Transverse colon (tissue), 4 donors: ENCODE measurements around the gene COX6B1. TPM values are rescaled to one million over a fixed set of nuclear protein-coding genes. Genes with fewer than 3 reads are reported as not detected.

ENCODE experiments used
- DNase-seq: peaks from one replicate; pipeline ENCODE4 v3.0.0-alpha.2; 2019
- H3K27ac ChIP-seq, 4 donors: fragments of 200-600 bp; sonication (generic); 2 replicates each; pipeline ENCODE4 v1.5.1; 2016 to 2018; ENCODE audit warnings: inconsistent platforms in 4 of 4
- H3K27me3 ChIP-seq: fragments of 200-600 bp; sonication (generic); 2 replicates; pipeline ENCODE4 v1.5.1; 2017; ENCODE audit warnings: inconsistent platforms
- H3K36me3 ChIP-seq, 4 donors: fragments of 200-600 bp; sonication (generic); 2 replicates each; pipeline ENCODE4 v1.5.1; 2017 to 2019; ENCODE audit warnings: inconsistent platforms in 4 of 4
- H3K4me1 ChIP-seq, 4 donors: fragments of 200-600 bp; sonication (generic); 2 replicates each; pipeline ENCODE4 v1.5.1; 2017 to 2020; ENCODE audit warnings: inconsistent platforms in 4 of 4
- H3K4me3 ChIP-seq, 4 donors: fragments of 200-600 bp; sonication (generic); 1 replicate in 1 of 4; 2 replicates in 3 of 4; pipeline versions ENCODE4 v1.5.1 to v1.6.1; 2017 to 2019; ENCODE audit warnings: inconsistent platforms in 4 of 4
- H3K9me3 ChIP-seq, 2 donors: fragments of 200-600 bp; sonication (generic); 2 replicates each; pipeline ENCODE4 v1.5.1; 2017 to 2019; ENCODE audit warnings: inconsistent platforms in 2 of 2
- EP300 ChIP-seq: sonication (generic); formaldehyde crosslinking; IDR thresholded peaks from one replicate; pipeline ENCODE4 v1.6.1; 2017; ENCODE audit warnings: antibody characterized with exemption, low read depth
- POLR2A ChIP-seq: fragments of 450-650 bp; IDR thresholded peaks from one replicate; pipeline ENCODE4 v1.6.1; 2016; ENCODE audit warnings: antibody characterized with exemption, mild to moderate bottlenecking, moderate library complexity
- POLR2AphosphoS5 ChIP-seq, 3 donors: sonication (generic); formaldehyde crosslinking; IDR thresholded peaks; one replicate each; pipeline ENCODE4 v1.6.1; 2016; ENCODE audit warnings: antibody characterized with exemption in 3 of 3
- WGBS, 2 donors: methylation state at CpG; one replicate each; pipeline ENCODE4 v1.1.5; 2018; ENCODE audit warnings: low coverage in 1 of 2; 5-methylcytosine and 5-hydroxymethylcytosine counted together
- in situ Hi-C, 4 donors: fragments of 200-750 bp; cut with MboI; loops; one replicate each; pipeline versions ENCODE4 v1.15.0 to v1.15.1; 2017; ENCODE audit warnings: low sequenced_read_pairs in 3 of 4, low pct_ligation_motif_present in 1 of 4, low pct_unique_long_range_greater_than_20kb in 1 of 4
- intact Hi-C: fragments of 100-400 bp; cut with DNase I; formaldehyde crosslinking; loops from one replicate; pipeline ENCODE4 v1.15.1; 2023; ENCODE audit warnings: low total_unique reads
- total RNA-seq, 4 donors: library from RNA; depleted of rRNA; stranded (reverse); fragments of >200 nt; gene quantifications; one replicate each; pipeline ENCODE4 v1.1.0, GENCODE V29; 2016
- TF ChIP-seq, protein P1 (sequence below), 5 experiments: fragments of 200-600 bp in 3 of 5; fragments of 450-650 bp in 2 of 5; sonication (generic) in 3 of 5; IDR thresholded peaks; 1 replicate in 2 of 5; 2 replicates in 3 of 5; pipeline ENCODE4 v1.5.1; 2016 to 2017; ENCODE audit warnings: antibody characterized with exemption in 5 of 5, inconsistent platforms in 3 of 5, mild to moderate bottlenecking in 2 of 5, moderate library complexity in 1 of 5

COX6B1 gene
- total RNA-seq, 4 donors from 2014 or later: 368 to 1,320 (median 628) TPM

DNA sequence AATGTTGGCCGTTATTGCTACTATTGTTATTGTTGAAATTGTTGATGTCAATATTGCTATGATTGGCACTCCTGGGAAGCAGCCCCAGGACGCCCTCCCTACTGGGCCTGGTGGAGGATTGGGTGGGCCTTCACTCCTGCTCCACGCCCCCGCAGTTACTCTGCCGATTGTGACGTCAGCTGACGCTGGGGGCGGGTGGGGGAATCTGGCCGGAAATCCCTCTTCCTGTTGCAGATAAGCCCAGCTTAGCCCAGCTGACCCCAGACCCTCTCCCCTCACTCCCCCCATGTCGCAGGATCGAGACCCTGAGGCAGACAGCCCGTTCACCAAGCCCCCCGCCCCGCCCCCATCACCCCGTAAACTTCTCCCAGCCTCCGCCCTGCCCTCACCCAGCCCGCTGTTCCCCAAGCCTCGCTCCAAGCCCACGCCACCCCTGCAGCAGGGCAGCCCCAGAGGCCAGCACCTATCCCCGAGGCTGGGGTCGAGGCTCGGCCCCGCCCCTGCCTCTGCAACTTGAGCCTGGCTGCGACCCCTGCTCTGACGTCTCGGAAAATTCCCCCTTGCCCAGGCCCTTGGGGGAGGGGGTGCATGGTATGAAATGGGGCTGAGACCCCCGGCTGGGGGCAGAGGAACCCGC lies 6.5 kb upstream of the COX6B1 start, which contains the start of gene ETV2:
Gene ETV2, plus strand, starts transcription at position 231 of the 637 bp plus-strand sequence. CDS start 716 bp downstream, outside the sequence.
- DNase-seq: peak; percentile 34
- Histone ChIP-seq H3K27me3 (no peaks in the 10 kb centered on the region), H3K4me1 (peaks cover 8 to 28% (median 20%) of the 10 kb centered on the region in 4 donors), H3K9me3 (no peaks in the 10 kb centered on the region), H3K4me3 (no peak within 1 kb of the TSS), H3K36me3 (peaks cover 0 to 15% (median 5%) of the 10 kb centered on the region in 4 donors), H3K27ac (no peak within 1 kb of the TSS)
- 27% methylated on average over 19 of the region's 28 CpGs; no CpG with 5 or more reads in 1 of the 2 donors for WGBS, 2 donors
- TF ChIP-seq, protein P1, sequence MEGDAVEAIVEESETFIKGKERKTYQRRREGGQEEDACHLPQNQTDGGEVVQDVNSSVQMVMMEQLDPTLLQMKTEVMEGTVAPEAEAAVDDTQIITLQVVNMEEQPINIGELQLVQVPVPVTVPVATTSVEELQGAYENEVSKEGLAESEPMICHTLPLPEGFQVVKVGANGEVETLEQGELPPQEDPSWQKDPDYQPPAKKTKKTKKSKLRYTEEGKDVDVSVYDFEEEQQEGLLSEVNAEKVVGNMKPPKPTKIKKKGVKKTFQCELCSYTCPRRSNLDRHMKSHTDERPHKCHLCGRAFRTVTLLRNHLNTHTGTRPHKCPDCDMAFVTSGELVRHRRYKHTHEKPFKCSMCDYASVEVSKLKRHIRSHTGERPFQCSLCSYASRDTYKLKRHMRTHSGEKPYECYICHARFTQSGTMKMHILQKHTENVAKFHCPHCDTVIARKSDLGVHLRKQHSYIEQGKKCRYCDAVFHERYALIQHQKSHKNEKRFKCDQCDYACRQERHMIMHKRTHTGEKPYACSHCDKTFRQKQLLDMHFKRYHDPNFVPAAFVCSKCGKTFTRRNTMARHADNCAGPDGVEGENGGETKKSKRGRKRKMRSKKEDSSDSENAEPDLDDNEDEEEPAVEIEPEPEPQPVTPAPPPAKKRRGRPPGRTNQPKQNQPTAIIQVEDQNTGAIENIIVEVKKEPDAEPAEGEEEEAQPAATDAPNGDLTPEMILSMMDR (IDR thresholded peaks at IDR 0.05): no peak
- no peak for TF ChIP-seq POLR2AphosphoS5 (IDR thresholded peaks at IDR 0.05)
- TF ChIP-seq POLR2A: no peak
- TF ChIP-seq EP300: no peak
- in situ Hi-C loops (no loop called here), intact Hi-C loops (no loop called here)

- WGBS, 2 donors: 81% methylated on average over 8 of the region's 10 CpGs; no CpG with 5 or more reads in 1 of the 2 donors
- H3K9me3 ChIP-seq: no peaks in the 10 kb centered on the region
- no peaks in the 10 kb centered on the region for H3K27me3 ChIP-seq
- H3K36me3 ChIP-seq: peaks cover 0 to 8% (median 3%) of the 10 kb centered on the region in 4 donors
- no peak overlapping the region for H3K27ac ChIP-seq
- H3K4me1 ChIP-seq: peaks cover 8 to 28% (median 21%) of the 10 kb centered on the region in 4 donors
- intact Hi-C loops (no loop called here), in situ Hi-C loops (no loop called here)
- TF ChIP-seq POLR2AphosphoS5 (IDR thresholded peaks at IDR 0.05): no peak
- TF ChIP-seq, protein P1 (IDR thresholded peaks at IDR 0.05): no peak
- no peak for TF ChIP-seq EP300
- no peak for TF ChIP-seq POLR2A
- no peak for DNase-seq
- H3K4me3 ChIP-seq: no peak overlapping the region
Observed at GRCh38 chr19:35642312-35642711, 5.8 kb upstream of the COX6B1 start.

DNA sequence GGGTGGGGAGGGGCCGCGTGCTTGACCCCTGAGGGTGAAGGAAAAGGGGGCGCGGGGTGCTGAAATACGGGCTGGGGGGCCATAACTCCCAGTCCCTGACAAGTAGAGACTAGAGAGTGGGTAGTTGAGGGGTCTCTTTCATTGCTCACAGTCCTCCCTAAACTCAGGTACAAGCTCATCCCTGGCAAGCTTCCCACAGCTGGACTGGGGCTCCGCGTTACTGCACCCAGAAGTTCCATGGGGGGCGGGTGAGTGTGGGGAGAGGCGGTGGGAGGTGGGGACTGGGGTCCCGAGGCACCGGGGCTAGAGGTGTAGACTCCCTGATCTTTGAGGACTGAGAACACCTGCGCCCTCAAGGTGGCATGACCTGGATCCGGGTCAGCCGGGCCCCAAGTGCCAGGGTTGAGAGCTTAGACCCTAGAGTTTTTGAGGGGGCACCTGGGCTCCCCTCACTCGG lies 5.3 kb upstream of the COX6B1 start:
- 22 to 37% methylated on average over 5 to 15 of the region's 15 CpGs for WGBS, 2 donors
- in situ Hi-C loops: no loop called here

More for the DNA sequence above, 5.3 kb upstream of the COX6B1 start:
- no peak for TF ChIP-seq POLR2AphosphoS5 (IDR thresholded peaks at IDR 0.05)
- no peak for TF ChIP-seq POLR2A
- TF ChIP-seq, protein P1 (IDR thresholded peaks at IDR 0.05): no peak
- TF ChIP-seq EP300: no peak
- H3K27me3 ChIP-seq: no peaks in the 10 kb centered on the region
- H3K4me3 ChIP-seq: peak overlapping the region; percentile 48 to 70 (median 58)
- peaks cover 8 to 32% (median 23%) of the 10 kb centered on the region in 4 donors for H3K4me1 ChIP-seq
- intact Hi-C loops: no loop called here
- H3K36me3 ChIP-seq: peaks cover 0 to 3% (median under 1%) of the 10 kb centered on the region in 4 donors
- H3K9me3 ChIP-seq: no peaks in the 10 kb centered on the region
- H3K27ac ChIP-seq: peak overlapping the region; percentile 92 to 95 (median 94)
- no peak for DNase-seq
